Lower leg skin (tissue), 4 donors: ENCODE measurements around the gene PAAF1. TPM values are rescaled to one million over a fixed set of nuclear protein-coding genes. Genes with fewer than 3 reads are reported as not detected.

Experiments
- DNase-seq, 2 donors: peaks; one replicate each; pipeline ENCODE4 v3.0.0-alpha.2; 2019; ENCODE audit warnings: low spot score in 2 of 2
- H3K4me3 ChIP-seq: fragments of 200-600 bp; sonication (generic); 2 replicates; pipeline ENCODE4 v1.5.1; 2017; ENCODE audit warnings: mild to moderate bottlenecking, low read depth; ENCODE audit not compliant: poor library complexity, severe bottlenecking
- CTCF ChIP-seq, 3 donors: fragments of 450-650 bp; IDR thresholded peaks; one replicate each; pipeline ENCODE4 v1.5.1; 2016; ENCODE audit warnings: antibody characterized with exemption in 3 of 3, mild to moderate bottlenecking in 3 of 3, moderate library complexity in 2 of 3
- POLR2A ChIP-seq, 2 donors: fragments of 450-650 bp; IDR thresholded peaks; one replicate each; pipeline ENCODE4 v1.6.1; 2016 to 2017; ENCODE audit warnings: antibody characterized with exemption in 2 of 2, mild to moderate bottlenecking in 1 of 2, moderate library complexity in 1 of 2
- whole genome bisulfite sequencing, 2 donors: methylation state at CpG; one replicate each; pipeline ENCODE4 v1.1.5; 2018; 5-methylcytosine and 5-hydroxymethylcytosine counted together
- intact Hi-C: fragments of 100-400 bp; cut with DNase I; formaldehyde crosslinking; loops from one replicate; pipeline ENCODE4 v1.15.0; 2023; ENCODE audit warnings: low total_unique reads
- total RNA-seq, 4 donors: library from RNA; depleted of rRNA; stranded (reverse); fragments of >200 nt; gene quantifications; one replicate each; pipeline ENCODE4 v1.1.0, GENCODE V29; 2016

Gene PAAF1
- total RNA-seq, 4 donors from 2014 or later, result 9.8 to 21.2 (median 13.5) TPM

GRCh38 chr11:73976451-73977151 is 99.8 kb downstream of the PAAF1 start:
- H3K4me3 ChIP-seq, result no peak overlapping the region
- intact Hi-C loops, result no loop called here
- no peak for DNase-seq
- no peak for TF ChIP-seq CTCF (IDR thresholded peaks at IDR 0.05)
- 93 to 97% methylated on average over 14 of the region's 14 CpGs for WGBS, 2 donors

- no peak overlapping the region for H3K4me3 ChIP-seq
- TF ChIP-seq CTCF (IDR thresholded peaks at IDR 0.05) (no peak), POLR2A (IDR thresholded peaks at IDR 0.05) (no peak)
- no peak for DNase-seq
- 93 to 97% methylated on average over 18 of the region's 18 CpGs for WGBS, 2 donors
- intact Hi-C loops, result no loop called here
These were observed 101.2 kb downstream of the PAAF1 start for GRCh38 chr11:73977856-73978519.

- intact Hi-C loops, result no loop called here
- no peak overlapping the region for H3K4me3 ChIP-seq
- 86% methylated on average over 3 of the region's 3 CpGs for WGBS, 2 donors
- DNase-seq, result no peak
- TF ChIP-seq CTCF (IDR thresholded peaks at IDR 0.05), result no peak
- TF ChIP-seq POLR2A (IDR thresholded peaks at IDR 0.05), result no peak
These were observed 101.8 kb downstream of the PAAF1 start for GRCh38 chr11:73978576-73979086.

GRCh38 chr11:73980001-73980961 is 103.5 kb downstream of the PAAF1 start:
- peak in 1 of 2 donors; percentile 56 for DNase-seq
- no peak for TF ChIP-seq CTCF (IDR thresholded peaks at IDR 0.05)
- no peak for TF ChIP-seq POLR2A (IDR thresholded peaks at IDR 0.05)
- WGBS, 2 donors, result 65 to 67% methylated on average over 6 of the region's 6 CpGs
- H3K4me3 ChIP-seq, result no peak overlapping the region
- intact Hi-C loops, result no loop called here

Other genes with a start within 250 kb of the PAAF1 start
- gene PLEKHB1, start 230.4 kb upstream of the PAAF1 start, total RNA-seq, result 10 to 100 TPM in 2 of 4 donors, 1 to 10 TPM in 2; 2.9 to 18.9 (median 9.1) TPM
- gene RAB6A, start 115.9 kb upstream of the PAAF1 start, total RNA-seq, result 100 to 1,000 TPM; 119 to 178 (median 151) TPM
- 10 to 100 TPM; 15.2 to 26.4 (median 21.0) TPM for gene MRPL48, start 89.1 kb upstream of the PAAF1 start, total RNA-seq
- gene COA4, start 153 bp upstream of the PAAF1 start, total RNA-seq, result 10 to 100 TPM; 32.5 to 50.0 (median 36.7) TPM
- gene DNAJB13, start 74.0 kb downstream of the PAAF1 start, total RNA-seq, result under 1 TPM in 1 of 4 donors, not detected in 3; 0.42 TPM
- gene UCP2, start 105.8 kb downstream of the PAAF1 start, total RNA-seq, result 10 to 100 TPM in 2 of 4 donors, 1 to 10 TPM in 2; 2.2 to 14.0 (median 10.1) TPM
- gene UCP3, start 132.1 kb downstream of the PAAF1 start, total RNA-seq, result 1 to 10 TPM in 3 of 4 donors, under 1 TPM in 1; 0.68 to 6.4 (median 3.6) TPM